GM13976 (cell line): ENCODE data around the gene SRRM4.

Experiments used
- DNase-seq: peaks from one replicate; pipeline ENCODE4 v3.0.0; 2012; ENCODE audit warnings: low spot score
- in situ Hi-C: fragments of 300-500 bp; cut with MboI; formaldehyde crosslinking; loops from one replicate; pipeline ENCODE4 v1.12.0; 2022; ENCODE audit warnings: low sequenced_read_pairs, mixed read lengths, inconsistent platforms; ENCODE audit not compliant: unreplicated experiment
- TF ChIP-seq, protein P1 (sequence below): IDR thresholded peaks from 2 replicates; pipeline ENCODE4 v1.5.1; 2012; ENCODE audit warnings: borderline replicate concordance, mild to moderate bottlenecking; ENCODE audit not compliant: insufficient read depth; ENCODE audit errors: extremely low read depth, missing control alignments, control extremely low read depth

Gene SRRM4

DNA sequence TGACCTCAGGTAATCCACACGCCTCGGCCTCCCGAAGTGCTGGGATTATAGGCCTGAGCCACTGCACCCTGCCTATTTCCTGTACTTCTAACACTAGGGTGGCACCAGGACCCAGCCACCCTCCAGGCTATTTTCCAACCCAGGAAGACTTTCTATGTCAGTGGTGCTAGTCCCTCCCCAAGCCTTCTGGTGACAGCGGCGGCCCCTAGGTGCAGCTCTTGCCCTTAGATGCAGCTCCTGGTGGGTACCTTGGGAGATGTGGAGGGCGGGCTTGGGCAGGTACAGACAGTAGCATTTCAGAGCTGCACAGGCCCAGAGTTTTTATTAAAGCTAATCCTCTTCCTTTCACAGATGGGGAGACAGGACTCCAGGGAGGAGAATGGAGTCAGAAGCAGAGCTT is 62.8 kb downstream of the SRRM4 start:
- no peak for DNase-seq
- in situ Hi-C loops = loop anchor here (25.0 kb wide), 1 partner anchor 632 kb away; no protein-coding TSS in a partner anchor
- TF ChIP-seq, protein P1, sequence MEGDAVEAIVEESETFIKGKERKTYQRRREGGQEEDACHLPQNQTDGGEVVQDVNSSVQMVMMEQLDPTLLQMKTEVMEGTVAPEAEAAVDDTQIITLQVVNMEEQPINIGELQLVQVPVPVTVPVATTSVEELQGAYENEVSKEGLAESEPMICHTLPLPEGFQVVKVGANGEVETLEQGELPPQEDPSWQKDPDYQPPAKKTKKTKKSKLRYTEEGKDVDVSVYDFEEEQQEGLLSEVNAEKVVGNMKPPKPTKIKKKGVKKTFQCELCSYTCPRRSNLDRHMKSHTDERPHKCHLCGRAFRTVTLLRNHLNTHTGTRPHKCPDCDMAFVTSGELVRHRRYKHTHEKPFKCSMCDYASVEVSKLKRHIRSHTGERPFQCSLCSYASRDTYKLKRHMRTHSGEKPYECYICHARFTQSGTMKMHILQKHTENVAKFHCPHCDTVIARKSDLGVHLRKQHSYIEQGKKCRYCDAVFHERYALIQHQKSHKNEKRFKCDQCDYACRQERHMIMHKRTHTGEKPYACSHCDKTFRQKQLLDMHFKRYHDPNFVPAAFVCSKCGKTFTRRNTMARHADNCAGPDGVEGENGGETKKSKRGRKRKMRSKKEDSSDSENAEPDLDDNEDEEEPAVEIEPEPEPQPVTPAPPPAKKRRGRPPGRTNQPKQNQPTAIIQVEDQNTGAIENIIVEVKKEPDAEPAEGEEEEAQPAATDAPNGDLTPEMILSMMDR = no peak

DNA sequence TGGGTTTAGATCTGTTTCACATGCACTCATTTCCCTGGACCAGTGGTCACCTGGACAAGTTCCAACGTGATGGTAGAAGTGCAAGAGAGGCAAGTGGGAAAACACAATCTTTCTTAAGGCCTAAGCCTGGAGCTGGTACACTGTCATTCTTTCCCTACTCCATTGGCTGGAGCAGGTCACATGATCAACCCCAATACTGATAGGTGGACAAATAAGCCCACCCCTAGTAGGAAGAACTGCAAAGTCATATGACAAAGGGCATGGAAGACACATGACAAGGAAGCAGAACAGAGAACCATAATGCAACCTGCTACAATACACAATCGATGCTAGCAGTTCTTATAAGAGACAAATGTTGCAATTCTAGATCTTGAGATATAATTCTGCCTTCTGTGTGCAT is 66.3 kb downstream of the SRRM4 start:
- TF ChIP-seq, protein P1 = no peak
- DNase-seq = no peak
- in situ Hi-C loops = loop anchor here (25.0 kb wide), 1 partner anchor 635 kb away; no protein-coding TSS in a partner anchor

DNA sequence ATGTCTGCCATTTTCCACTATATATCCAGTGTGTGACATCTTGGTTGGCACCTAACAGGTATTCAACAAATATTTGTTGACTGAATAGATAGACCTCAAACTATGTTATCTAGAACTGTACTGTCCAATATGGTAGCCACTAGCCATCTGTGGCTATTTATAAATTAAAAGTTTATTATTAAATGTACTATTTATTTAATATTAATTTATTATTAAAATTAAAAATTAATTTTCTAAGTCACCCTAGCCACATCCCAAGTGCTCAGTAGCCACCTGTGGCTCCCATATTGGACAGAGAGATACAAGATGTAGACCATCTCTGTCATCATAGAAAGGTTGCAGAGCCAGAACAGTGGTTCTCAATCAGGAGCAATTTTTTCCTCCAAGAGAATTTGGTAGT is 69.3 kb downstream of the SRRM4 start:
- in situ Hi-C loops = no loop called here
- TF ChIP-seq, protein P1 = no peak

DNA sequence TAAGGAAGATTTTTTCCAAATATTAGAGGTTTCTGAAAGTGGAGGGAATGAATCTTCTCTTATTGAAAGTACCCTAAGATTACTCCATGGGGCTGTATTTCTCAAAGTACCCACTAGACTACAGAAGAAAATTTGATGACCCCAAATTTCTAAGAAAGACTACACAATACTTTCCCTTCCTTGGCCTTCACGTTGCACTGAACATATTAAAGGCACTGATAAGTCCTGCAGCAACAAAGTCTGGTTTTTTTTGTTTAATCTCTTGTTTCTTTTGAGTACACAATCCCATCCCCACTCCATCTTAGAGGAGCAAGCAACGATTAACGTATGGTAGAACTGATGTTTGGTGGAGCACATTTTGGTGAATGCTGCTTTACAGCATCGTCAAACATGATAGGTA is 70.1 kb downstream of the SRRM4 start:
- in situ Hi-C loops = no loop called here
- TF ChIP-seq, protein P1 = no peak
- no peak for DNase-seq

More for the DNA sequence above, 69.3 kb downstream of the SRRM4 start:
- no peak for DNase-seq

DNA sequence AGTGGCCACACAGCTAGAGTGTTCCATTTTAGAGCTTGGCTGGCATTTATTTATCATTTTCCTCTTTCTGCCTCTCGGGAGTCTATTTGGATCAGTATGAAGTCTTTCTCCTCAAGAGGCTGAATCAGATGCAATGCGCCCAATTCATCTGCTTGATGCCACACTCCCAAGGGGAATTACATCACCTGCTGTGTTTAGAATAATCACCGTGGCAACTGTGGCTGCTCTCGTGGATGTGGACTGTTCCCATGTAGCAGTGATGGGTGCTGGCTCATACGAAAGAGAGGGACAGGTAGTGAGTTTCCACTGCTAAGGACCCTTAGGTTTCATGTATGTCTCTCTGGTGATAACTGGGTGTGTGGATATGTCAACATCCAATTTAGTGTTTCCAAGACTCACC is 70.7 kb downstream of the SRRM4 start:
- DNase-seq = no peak
- TF ChIP-seq, protein P1 = no peak
- in situ Hi-C loops = no loop called here

DNA sequence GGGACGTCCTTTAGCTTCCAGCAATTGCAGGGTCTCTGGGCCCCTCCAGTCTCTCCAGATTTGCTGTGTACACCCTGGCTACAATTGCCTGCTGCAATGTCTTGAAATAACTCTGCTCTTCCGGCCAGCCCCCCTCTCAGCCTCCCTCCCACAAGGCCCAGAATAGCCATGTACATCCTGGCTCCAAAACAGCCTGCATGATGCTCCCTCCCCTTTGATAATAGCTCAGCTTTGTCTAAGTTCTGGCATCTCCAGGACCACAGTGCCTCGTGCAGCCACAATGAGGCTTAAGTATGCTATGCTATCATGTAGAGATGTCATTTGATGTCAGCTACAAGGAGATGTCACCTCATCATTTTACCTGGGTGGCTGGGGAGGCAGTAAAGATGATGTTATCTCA is 74.6 kb downstream of the SRRM4 start:
- in situ Hi-C loops = no loop called here
- TF ChIP-seq, protein P1 = no peak
- DNase-seq = no peak
